Spinal cord (tissue), 10 donors: Measurements from ENCODE around the gene FBLN2. TPM values are rescaled to one million over a fixed set of nuclear protein-coding genes. Genes with fewer than 3 reads are reported as not detected.

Source experiments
- DNase-seq, 6 donors: peaks; one replicate each; pipeline versions ENCODE4 v3.0.0 to v3.0.0-alpha.2; 2013 to 2015; ENCODE audit warnings: low spot score in 6 of 6, low read depth in 4 of 6
- H3K27ac ChIP-seq: one replicate; pipeline ENCODE4 v1.5.1; 2013; ENCODE audit warnings: low read depth, low read length, control low read depth
- H3K27me3 ChIP-seq: one replicate; pipeline ENCODE4 v1.6.1; 2013; ENCODE audit warnings: low read length; ENCODE audit not compliant: control insufficient read depth, insufficient read depth
- H3K36me3 ChIP-seq: one replicate; pipeline ENCODE4 v1.6.1; 2013; ENCODE audit warnings: low read length; ENCODE audit not compliant: control insufficient read depth, insufficient read depth
- H3K4me1 ChIP-seq: one replicate; pipeline ENCODE4 v1.6.1; 2013; ENCODE audit warnings: low read length; ENCODE audit not compliant: control insufficient read depth, insufficient read depth
- H3K4me3 ChIP-seq: one replicate; pipeline ENCODE4 v1.5.1; 2013; ENCODE audit warnings: low read depth, low read length, control low read depth
- H3K9me3 ChIP-seq: one replicate; pipeline ENCODE4 v1.6.1; 2013; ENCODE audit warnings: low read length; ENCODE audit not compliant: control insufficient read depth, insufficient read depth
- WGBS: methylation state at CpG from one replicate; pipeline ENCODE4 v1.1.5; 2013; ENCODE audit warnings: missing lambda C conversion rate; ENCODE audit not compliant: insufficient coverage; 5-methylcytosine and 5-hydroxymethylcytosine counted together
- polyA plus RNA-seq, 2 donors: library from polyadenylated mRNA; unstranded; fragments of 120-200 nt; gene quantifications; one replicate each; pipeline ENCODE4 v1.2.1, GENCODE V29; 2013; ENCODE audit not compliant: insufficient read length in 2 of 2
- total RNA-seq, 2 donors: library from RNA; depleted of rRNA in 1 of 2; stranded (reverse); fragments of 120-200 nt in 1 of 2; fragments of >200 nt in 1 of 2; gene quantifications; one replicate each; pipeline versions ENCODE4 v1.2.3 to v1.2.4, GENCODE V29; 2013 to 2014
- donor health status: healthy.

Gene FBLN2
- total and polyA plus RNA-seq, 4 donors, result 19.5 to 81.9 (median 31.5) TPM

DNA sequence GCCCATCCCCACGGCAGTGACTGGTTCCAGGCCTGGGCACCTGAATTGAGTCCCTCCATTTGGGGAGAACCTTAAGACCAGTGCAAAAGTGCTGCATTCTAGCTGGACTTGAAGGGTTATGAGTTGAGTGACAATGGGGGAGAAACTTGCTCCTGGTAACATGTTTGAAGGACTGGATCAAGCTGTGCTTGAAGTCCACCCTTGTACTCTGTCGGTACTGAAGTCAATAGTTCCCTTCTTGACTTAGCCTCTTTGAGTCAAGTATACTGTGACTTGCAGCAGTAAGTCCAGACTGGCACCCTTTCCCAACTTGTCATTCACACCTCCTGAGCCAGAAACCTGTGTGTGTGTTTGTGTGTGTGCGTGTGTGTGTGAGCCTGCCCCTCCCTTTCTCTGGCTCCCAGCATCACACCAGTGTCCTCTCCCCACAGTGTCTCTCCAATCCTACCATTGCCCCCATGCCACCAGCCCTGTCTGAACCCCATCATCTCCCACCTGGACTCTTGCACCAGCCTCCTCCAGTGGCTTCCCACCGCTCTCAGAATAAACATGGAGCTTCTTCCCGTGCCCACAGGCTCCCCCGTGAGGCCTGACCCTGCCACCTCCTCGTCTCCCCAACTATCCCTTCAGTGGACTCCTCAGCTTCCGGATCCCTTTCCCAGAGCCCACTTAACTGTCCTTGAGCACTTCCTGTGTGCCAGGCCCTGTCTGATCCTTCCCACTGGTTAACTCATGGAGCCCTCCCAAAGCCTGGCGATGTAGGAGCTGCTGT is 10.2 kb upstream of the FBLN2 start:
- Histone ChIP-seq H3K27me3 (no peaks in the 10 kb centered on the region), H3K36me3 (no peaks in the 10 kb centered on the region), H3K4me3 (no peak overlapping the region), H3K4me1 (peaks cover 30% of the 10 kb centered on the region), H3K9me3 (no peaks in the 10 kb centered on the region), H3K27ac (no peak overlapping the region)
- DNase-seq, result no peak
- 79% methylated on average over 8 of the region's 9 CpGs for WGBS

- peaks cover 26% of the 10 kb centered on the region for H3K4me1 ChIP-seq
- DNase-seq, result no peak
- WGBS, result no CpG with 5 or more reads among the region's 5 CpGs
- no peak overlapping the region for H3K4me3 ChIP-seq
- H3K27ac ChIP-seq, result no peak overlapping the region
- no peaks in the 10 kb centered on the region for H3K9me3 ChIP-seq
- H3K36me3 ChIP-seq, result no peaks in the 10 kb centered on the region
- H3K27me3 ChIP-seq, result no peaks in the 10 kb centered on the region
These were observed 9.7 kb upstream of the FBLN2 start for GRCh38 chr3:13539292-13539638.

- Histone ChIP-seq H3K4me3 (no peak overlapping the region), H3K9me3 (no peaks in the 10 kb centered on the region), H3K27ac (no peak overlapping the region), H3K27me3 (no peaks in the 10 kb centered on the region), H3K36me3 (no peaks in the 10 kb centered on the region), H3K4me1 (peaks cover 25% of the 10 kb centered on the region)
- WGBS, result 82% methylated on average over 8 of the region's 8 CpGs
- no peak for DNase-seq
These were observed 9.3 kb upstream of the FBLN2 start for GRCh38 chr3:13539671-13540070.

DNA sequence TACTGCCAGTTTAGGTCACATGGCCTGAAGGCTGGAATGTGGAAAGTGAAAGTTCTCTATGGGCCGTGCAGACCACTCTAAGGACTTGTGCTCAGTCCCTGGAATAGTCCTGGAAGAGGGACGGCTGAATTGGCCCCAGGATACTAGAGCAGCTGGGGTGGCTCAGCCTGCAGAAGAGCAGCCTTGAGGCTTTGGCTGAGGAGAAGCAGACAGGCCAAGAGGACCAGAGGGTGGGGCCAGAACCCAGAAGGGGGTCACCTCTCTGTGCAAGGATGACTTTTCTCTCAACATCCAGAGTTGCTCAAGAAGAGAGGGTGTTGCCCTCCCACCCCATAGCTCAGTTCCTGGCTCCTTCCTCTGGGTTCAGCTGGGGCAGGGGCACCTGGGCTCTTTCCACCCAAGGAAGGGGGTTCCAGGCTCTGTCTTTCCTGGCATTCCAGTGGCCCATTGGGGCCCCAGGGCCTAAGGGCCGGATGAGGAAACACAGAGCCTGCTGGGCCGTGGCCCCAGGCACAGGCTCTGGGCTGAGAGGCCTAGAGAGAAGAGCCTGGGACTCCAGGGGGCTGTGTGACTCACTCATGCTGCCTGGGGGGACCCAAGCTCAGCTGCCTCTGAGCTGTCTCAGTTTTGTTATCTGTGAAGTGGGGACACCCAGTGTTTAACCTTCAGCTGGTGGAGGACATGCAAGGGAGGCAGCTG is 8.5 kb upstream of the FBLN2 start:
- peaks cover 17% of the 10 kb centered on the region for H3K4me1 ChIP-seq
- WGBS, result 78% methylated on average over 4 of the region's 4 CpGs
- no peaks in the 10 kb centered on the region for H3K9me3 ChIP-seq
- no peaks in the 10 kb centered on the region for H3K36me3 ChIP-seq
- H3K27ac ChIP-seq, result no peak overlapping the region
- H3K4me3 ChIP-seq, result no peak overlapping the region
- no peaks in the 10 kb centered on the region for H3K27me3 ChIP-seq
- DNase-seq, result no peak

- H3K9me3 ChIP-seq, result no peaks in the 10 kb centered on the region
- H3K27ac ChIP-seq, result no peak overlapping the region
- WGBS, result no CpG with 5 or more reads among the region's 3 CpGs
- no peak overlapping the region for H3K4me3 ChIP-seq
- H3K27me3 ChIP-seq, result no peaks in the 10 kb centered on the region
- DNase-seq, result no peak
- H3K36me3 ChIP-seq, result no peaks in the 10 kb centered on the region
- H3K4me1 ChIP-seq, result peaks cover 8% of the 10 kb centered on the region
These were observed 7.2 kb upstream of the FBLN2 start for GRCh38 chr3:13541691-13542090.

DNA sequence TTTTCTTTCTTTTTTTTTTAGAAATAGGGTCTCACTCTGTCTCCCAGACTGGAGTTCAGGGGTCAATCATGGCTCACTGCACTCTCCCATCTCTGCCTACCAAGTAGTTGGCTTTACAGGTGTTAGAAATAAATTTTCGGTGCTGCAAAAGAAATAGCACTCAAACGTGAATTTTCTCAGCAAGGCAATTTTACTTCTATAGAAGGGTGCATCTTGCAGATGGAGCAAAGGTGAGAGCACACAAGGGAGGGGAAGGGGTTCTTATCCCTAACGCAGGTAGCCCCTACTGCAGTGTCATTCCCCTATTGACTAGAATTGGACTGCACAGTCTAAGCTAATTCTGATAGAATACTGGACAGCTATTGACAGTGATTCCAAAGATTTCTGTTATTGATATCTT is 6.8 kb upstream of the FBLN2 start:
- Histone ChIP-seq H3K27me3 (no peaks in the 10 kb centered on the region), H3K27ac (no peak overlapping the region), H3K4me3 (no peak overlapping the region), H3K36me3 (no peaks in the 10 kb centered on the region), H3K4me1 (peaks cover 6% of the 10 kb centered on the region), H3K9me3 (no peaks in the 10 kb centered on the region)
- 80% methylated on average over 1 of the region's 3 CpGs for WGBS
- no peak for DNase-seq

DNA sequence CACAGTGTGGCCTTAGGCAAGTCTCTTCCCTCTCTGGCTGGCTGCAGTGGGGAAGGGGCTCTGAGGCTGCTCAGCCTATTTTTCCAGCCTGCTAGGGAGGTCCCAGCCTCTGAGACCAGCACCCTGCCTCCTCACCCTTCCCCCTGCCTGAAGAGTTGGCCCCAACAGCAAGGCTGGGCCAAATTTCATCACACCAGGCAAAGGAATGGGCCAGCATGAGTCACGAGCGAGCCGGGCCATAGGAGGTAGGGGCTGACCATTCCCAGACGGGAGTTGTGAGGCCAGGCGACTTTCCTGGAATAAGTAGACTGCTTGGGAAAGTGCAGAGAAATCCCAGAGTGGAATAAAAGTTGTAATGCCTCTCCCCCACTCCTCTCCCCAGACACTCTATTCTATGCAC is 5.7 kb upstream of the FBLN2 start:
- H3K4me1 ChIP-seq, result peaks cover 8% of the 10 kb centered on the region
- H3K9me3 ChIP-seq, result no peaks in the 10 kb centered on the region
- H3K27ac ChIP-seq, result no peak overlapping the region
- DNase-seq, result no peak
- H3K36me3 ChIP-seq, result no peaks in the 10 kb centered on the region
- H3K27me3 ChIP-seq, result no peaks in the 10 kb centered on the region
- H3K4me3 ChIP-seq, result no peak overlapping the region
- no CpG with 5 or more reads among the region's 5 CpGs for WGBS

DNA sequence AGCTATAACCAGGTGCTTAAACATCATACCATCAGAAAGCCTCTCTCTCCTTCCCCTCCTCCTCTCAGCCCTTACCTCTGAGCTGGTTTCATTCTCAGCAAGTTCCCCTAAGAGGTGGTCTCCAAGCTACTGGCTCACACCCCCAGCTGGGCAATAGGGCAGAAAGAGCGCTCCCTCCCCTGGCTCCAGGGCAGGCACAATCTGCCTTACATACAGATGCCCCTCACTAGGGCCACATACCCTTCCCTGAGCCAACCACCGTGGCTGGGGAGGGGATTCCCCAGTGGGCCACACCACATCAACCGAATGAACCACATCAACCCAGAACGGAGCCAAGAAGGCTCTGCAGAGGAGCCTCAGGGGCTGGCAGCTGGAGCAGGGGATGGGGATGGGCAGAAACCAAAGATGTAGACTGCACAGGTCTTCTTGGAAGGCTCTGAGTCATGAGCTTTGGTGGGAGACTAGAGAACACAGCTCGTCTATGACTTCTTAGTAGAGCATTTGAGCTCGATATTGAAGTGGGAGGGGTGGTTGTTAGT is 4.6 kb upstream of the FBLN2 start:
- Histone ChIP-seq H3K4me1 (peaks cover 14% of the 10 kb centered on the region), H3K36me3 (no peaks in the 10 kb centered on the region), H3K9me3 (no peaks in the 10 kb centered on the region), H3K4me3 (no peak overlapping the region), H3K27ac (no peak overlapping the region), H3K27me3 (peaks cover 5% of the 10 kb centered on the region)
- WGBS, result 87% methylated on average over 3 of the region's 6 CpGs
- no peak for DNase-seq

DNA sequence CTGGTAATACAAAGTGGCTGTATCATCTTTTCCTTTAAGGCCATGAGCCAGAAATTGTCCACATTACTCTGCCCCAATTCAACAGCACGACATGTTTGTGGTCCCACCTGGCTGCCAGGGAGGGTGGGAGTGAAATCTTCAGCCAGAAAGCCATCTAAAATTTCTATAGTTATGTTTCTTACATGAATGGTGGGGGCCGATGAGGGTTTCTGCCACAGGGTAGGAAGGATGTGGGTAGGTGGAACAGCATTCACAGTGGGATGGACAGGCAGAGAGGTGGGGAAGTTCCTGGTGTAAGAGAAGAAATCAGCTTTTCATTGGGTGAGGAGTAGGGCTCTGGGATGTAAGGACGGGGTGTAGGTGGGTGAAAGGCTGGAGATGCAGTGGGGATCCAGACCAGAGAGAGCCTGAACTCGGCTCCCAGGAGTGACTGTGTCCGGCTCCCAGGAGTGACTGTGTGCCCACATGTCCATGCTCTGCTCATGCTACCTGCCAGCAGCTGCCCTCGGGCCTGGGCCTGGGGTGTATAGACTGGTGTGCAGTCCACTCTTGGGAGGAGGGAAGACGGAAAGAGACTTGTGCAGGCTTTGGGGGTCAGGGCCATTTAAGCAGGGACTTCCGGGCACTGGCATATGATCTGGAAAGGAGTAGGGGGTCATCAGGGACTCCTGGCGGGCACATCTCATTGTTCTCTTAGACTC is 3.8 kb upstream of the FBLN2 start:
- Histone ChIP-seq H3K27me3 (peaks cover 10% of the 10 kb centered on the region), H3K36me3 (no peaks in the 10 kb centered on the region), H3K4me3 (no peak overlapping the region), H3K4me1 (peaks cover 21% of the 10 kb centered on the region), H3K27ac (no peak overlapping the region), H3K9me3 (no peaks in the 10 kb centered on the region)
- 74% methylated on average over 7 of the region's 9 CpGs for WGBS
- no peak for DNase-seq
